ENCODE results near the gene PTGIS.

Gene PTGIS

GRCh38 chr20:49529470-49529869 lies 38.5 kb downstream of the PTGIS start:
- DNase-seq (ENCODE audit: low spot score): no peak

GRCh38 chr20:49526568-49526967 lies 41.4 kb downstream of the PTGIS start:
- DNase-seq (ENCODE audit: low spot score): no peak

- no peak for DNase-seq (ENCODE audit: low spot score)
These were observed 41.9 kb downstream of the PTGIS start for GRCh38 chr20:49526056-49526455.

DNA sequence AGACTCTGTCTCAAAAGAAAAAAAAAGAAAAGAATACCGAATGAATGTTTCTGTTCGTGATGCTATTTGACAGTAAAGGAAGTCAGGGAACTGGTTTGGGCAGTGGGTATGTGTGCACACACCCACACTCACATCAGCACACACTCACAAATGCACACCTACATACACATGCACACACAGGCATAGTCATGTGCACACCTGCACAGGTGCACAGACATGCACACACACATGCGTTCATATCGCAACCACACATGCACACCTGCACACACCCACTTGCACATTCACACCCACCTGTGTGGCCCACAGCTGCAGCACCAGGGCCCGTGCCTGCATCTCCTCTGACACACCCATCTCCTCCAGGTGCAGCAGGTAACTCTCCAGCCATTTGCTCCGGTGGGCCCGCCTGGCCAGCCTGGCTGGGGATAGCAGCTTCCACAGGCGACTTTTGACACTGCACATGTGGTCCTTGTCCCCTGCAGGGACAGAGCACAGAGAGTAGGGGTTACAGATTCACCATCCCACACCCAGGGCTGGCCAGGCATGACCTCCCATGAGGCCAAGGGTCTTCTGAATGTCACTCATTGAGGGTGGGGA lies 44.1 kb downstream of the PTGIS start:
- no peak for DNase-seq (ENCODE audit: low spot score)

- no peak for DNase-seq (ENCODE audit: low spot score)
These were observed 46.6 kb downstream of the PTGIS start for GRCh38 chr20:49521356-49521755.

- DNase-seq (ENCODE audit: low spot score): no peak
These were observed 48.1 kb downstream of the PTGIS start for GRCh38 chr20:49519777-49520359.

DNA sequence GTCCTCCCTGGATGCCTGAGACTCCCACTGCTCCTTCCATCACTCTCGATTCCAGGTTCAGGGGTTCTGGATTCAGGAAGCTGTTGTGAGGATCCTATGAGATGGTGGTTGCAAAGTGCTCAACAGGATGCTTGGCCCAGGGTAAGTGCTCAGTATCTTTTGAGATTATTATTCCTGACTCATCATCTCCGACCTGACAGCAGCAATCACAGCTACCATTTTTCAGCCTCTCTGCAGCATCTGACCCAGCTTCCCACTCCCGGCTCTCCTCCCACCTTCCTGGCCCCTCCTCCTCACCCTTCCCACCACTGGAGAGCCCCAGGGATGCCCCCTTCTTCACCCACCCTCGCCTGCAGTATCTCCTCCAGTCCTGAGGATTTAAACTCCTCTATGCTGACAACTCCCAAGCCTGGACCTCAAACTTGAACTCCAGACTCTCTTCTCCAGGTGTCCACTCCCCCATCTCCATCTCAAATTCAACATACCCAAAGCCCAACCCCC lies 48.7 kb downstream of the PTGIS start:
- no peak for DNase-seq (ENCODE audit: low spot score)

- no peak for DNase-seq (ENCODE audit: low spot score)
These were observed 49.4 kb downstream of the PTGIS start for GRCh38 chr20:49518576-49518975.

GRCh38 chr20:49517805-49518100 lies 50.2 kb downstream of the PTGIS start:
- DNase-seq (ENCODE audit: low spot score): no peak

DNA sequence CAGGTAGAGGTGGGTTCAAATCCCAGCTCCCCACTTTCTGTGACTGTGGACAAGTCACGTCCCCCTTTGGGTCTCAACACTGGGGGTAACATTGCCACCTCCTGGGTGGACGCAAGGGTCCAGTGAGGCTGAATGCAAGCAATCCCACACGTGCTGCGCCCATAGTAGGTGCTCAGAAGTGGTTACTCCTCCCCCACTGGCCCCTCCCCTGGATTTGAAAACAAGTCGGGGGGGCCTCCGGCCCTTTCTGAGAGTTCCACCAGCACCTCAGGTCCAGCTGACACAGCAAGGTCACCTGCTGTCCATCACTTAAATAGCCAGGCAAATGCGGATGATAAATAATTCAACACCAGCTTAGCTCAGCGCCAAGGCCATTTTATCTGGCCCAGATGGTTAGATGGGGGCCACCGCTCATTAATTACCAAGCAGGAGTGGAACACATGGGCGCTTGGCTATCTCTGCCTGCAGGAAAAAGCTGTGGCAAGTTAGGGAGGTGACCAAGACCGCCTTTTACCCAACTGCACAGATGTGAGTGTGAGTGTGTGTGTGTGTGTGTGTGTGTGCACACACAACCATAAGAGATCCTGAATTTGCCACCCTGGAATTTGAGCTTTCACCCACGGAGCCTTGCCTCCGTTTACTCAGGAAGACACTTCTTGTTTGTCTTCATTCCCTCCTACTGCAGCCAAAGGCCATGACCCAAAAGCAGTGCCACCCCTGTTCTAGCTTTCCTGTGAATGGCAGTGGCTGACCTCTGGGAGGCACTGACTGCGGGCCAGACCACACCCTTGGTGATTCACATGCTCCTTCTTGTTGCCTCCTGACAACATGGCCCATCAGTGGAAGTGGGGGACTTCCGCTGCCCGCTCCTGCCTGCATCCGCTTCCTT lies 50.8 kb downstream of the PTGIS start:
- DNase-seq (ENCODE audit: low spot score): no peak

DNA sequence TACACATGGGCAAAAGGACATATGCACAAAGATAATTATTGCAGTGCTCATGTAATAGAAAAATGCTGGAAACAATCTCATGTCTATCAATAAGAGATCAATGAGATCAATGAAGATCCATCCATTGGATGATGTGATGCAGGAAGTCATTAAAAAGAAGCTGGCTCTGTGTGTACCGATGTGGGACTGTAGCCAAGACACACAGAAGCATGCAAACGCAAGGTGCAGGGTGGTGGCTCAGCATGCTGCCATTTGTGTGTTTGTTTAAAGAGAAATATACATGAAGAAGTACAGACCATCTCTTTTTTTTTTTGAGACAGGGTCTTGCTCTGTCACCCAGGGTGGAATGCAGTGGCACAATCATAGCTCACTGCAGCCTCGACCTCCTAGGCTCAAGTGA lies 52.4 kb downstream of the PTGIS start:
- DNase-seq (ENCODE audit: low spot score): no peak

DNA sequence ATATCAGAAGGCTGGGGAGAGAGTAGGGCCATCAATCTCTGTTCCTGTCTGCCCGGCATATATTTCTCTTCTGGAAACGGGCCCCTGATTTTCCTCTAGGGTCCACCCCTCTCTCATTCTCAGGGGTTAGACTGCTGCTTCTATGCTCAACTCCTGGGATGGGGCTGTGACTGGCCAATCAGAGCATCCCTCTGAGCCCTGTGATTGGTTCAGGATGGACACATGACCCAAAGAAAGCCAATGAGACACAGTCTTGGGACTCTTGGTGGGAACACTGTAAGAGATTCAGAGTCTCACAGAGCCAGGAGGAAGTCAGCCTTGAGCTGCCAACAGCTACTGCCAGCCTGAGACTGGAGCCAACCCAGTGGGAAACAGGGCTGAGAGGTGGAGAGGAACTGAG lies 54.4 kb downstream of the PTGIS start:
- DNase-seq (ENCODE audit: low spot score): no peak

GRCh38 chr20:49513009-49513408 lies 54.9 kb downstream of the PTGIS start:
- DNase-seq (ENCODE audit: low spot score): no peak

DNA sequence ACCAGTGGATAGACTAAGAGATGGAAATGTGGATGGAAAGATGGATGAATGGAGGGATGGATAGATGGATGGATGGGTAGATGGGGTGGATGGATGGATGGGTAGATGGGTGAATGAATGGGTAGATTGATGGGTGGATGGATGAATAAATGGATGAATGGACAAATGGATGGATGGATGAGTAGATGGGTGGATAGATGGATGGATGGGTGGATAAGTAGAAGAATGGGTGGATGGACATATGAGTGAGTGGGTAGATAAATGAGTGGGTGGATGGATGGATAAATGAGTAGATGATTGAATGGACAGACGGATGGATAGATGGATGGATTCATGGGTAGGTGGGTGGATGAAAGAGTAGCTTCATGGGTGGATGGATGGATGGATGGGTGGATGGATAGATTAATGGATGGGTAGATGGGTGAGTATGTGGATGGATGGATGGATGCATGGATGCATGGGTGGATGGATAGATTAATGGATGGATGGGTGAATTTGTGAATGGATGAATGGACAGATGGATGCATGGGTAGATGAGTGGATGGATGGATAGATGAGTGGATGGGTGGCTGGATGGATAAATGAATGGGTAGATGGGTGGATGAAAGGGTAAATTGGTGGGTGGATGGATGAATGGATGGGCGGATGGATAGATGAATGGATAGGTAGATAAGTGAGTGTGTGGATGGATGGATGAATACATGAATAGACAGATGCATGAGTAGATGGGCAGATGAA lies 56.0 kb downstream of the PTGIS start:
- DNase-seq (ENCODE audit: low spot score): no peak

DNA sequence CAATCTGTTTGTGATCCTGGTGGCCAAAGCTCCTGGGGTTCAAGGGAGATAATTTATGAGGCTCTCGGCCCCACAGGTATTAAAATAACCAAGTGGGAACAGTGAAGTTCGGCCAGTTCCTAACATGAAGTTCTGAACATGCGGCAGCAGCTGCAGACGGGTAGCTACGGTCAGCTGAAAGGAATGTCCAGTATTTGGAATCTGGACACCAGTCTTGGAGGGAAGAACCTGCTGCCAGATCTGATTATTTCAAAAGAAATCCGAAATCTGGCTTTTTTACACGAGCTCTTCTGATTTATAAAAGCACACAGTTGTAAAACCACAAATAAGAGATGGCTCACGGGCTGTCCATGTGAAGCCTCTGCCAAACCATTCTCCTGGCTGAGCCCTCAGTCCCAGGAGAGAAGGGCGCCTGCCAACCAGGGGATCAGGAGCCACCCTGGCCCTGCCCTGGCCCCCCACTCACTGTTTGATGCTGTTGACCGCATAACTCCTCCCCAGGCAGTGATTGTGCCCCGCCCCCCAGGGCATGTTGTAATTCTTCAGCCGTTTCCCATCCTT lies 57.3 kb downstream of the PTGIS start:
- DNase-seq (ENCODE audit: low spot score): peak; percentile 85

GRCh38 chr20:49508435-49509199 lies 59.3 kb downstream of the PTGIS start:
- DNase-seq (ENCODE audit: low spot score): peak; percentile 52

- DNase-seq (ENCODE audit: low spot score): no peak
These were observed 60.0 kb downstream of the PTGIS start for GRCh38 chr20:49507741-49508434.

DNA sequence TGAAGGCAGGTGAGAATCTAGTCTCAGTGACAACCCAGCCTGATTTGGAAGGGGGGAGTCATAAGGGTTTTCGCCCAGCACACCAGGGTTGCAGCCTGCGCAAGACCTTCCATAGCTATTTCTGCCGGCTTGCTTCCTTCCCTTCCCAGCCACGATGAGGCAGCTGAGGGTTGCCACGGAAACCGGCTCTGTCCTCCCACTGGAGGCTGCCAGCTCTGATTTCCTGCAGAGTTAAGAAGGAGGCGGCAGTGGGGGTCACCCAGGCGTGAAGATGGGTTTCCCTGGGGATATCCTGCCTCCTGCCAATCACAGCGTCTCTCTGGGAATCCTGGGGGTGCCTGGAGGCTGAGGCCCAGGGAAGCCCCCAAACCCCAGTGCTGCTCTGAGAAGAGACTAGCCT lies 62.4 kb downstream of the PTGIS start:
- DNase-seq (ENCODE audit: low spot score): peak; percentile 55

GRCh38 chr20:49503176-49503575 lies 64.8 kb downstream of the PTGIS start:
- no peak for DNase-seq (ENCODE audit: low spot score)

DNA sequence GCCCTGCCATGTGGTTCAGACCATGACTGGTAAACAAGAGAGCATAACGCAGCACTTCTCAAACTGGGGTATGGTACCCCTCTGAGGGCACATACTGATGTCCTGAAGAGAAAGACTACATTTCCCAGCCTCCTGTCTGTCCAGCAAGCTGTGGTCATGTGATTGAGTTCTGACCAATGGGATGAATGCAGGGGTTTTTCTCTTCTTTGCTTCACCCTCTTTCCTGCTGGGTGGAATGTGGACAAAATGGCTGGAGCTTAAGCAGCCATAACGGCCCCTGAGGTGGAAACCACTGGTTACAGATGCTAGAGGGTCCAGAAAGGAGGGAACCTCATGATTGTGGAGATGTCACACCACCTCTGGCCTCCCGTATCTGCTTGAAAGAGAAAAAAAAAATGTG lies 66.0 kb downstream of the PTGIS start:
- no peak for DNase-seq (ENCODE audit: low spot score)

DNA sequence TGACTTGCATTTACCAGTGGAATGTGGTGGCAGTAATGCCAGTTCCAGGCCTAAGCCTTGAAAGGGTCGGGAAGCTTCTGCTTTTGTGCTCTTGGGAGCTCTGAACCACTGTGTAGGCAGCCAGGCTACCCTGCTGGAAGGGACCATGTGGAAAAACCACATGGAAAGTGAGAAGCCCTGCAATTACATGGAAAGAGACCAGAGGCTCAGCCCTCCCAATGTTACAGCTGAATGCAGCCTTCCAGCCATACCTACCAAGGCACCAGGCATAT lies 70.6 kb downstream of the PTGIS start:
- no peak for DNase-seq (ENCODE audit: low spot score)

All from hepatic stellate cell (primary cell).